HUES6 (cell line): Measurements from ENCODE around the gene RIMS1.
A peak's percentile ranks its signal among the peaks of the same experiment; 100 is the strongest.

Experiments used
- H3K27ac ChIP-seq: 2 replicates; pipeline ENCODE4 v1.7.0; 2013; ENCODE audit warnings: low read depth, mild to moderate bottlenecking, low read length, inconsistent platforms
- H3K27me3 ChIP-seq: 2 replicates; pipeline ENCODE4 v1.6.1; 2013; ENCODE audit warnings: low read length; ENCODE audit not compliant: control insufficient read depth, insufficient read depth
- H3K36me3 ChIP-seq: 2 replicates; pipeline ENCODE4 v1.6.1; 2013; ENCODE audit warnings: low read length; ENCODE audit not compliant: control insufficient read depth, insufficient read depth
- H3K4me1 ChIP-seq: 2 replicates; pipeline ENCODE4 v1.6.1; 2013; ENCODE audit warnings: low read length; ENCODE audit not compliant: control insufficient read depth, insufficient read depth
- H3K4me3 ChIP-seq: 2 replicates; pipeline ENCODE4 v1.5.1; 2013; ENCODE audit warnings: low read depth, low read length
- H3K9ac ChIP-seq: one replicate; pipeline ENCODE4 v1.6.1; 2013; ENCODE audit warnings: mild to moderate bottlenecking, low read length
- H3K9me3 ChIP-seq: 2 replicates; pipeline ENCODE4 v1.6.1; 2013; ENCODE audit warnings: low read depth, low read length; ENCODE audit not compliant: control insufficient read depth, insufficient read depth

Gene RIMS1

GRCh38 chr6:72245565-72245964, 359.2 kb downstream of the RIMS1 start:
- Histone ChIP-seq H3K27ac (peak overlapping the region; percentile 78; the same call in 1 of the 2 replicates), H3K9ac (no peak overlapping the region), H3K4me3 (no peak overlapping the region), H3K4me1 (peaks cover 23% of the 10 kb centered on the region), H3K9me3 (no peaks in the 10 kb centered on the region), H3K36me3 (no peaks in the 10 kb centered on the region), H3K27me3 (no peaks in the 10 kb centered on the region)

GRCh38 chr6:72246926-72247325, 360.6 kb downstream of the RIMS1 start:
- Histone ChIP-seq H3K4me3 (no peak overlapping the region), H3K9me3 (no peaks in the 10 kb centered on the region), H3K9ac (no peak overlapping the region), H3K27ac (peak overlapping the region; percentile 78; the same call in 1 of the 2 replicates), H3K36me3 (no peaks in the 10 kb centered on the region), H3K27me3 (no peaks in the 10 kb centered on the region), H3K4me1 (peaks cover 23% of the 10 kb centered on the region)

DNA sequence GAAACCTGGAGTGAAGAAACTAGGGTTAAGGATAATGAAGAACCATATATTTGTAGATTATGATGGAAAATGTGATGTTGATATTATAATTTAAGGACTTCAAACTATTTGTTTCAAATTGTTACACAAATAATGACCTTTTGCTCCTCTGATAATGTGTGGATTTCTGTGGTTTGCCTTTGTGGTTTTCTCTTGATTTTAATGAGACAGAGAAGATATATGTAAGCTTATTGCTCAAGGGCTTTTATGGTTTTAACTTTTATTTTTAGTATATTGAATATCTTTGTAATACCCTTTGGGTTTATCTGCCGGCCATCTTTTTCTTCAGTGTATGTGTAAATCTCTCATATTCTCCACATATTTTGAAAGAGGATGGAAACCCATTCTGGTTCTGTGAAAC, 362.3 kb downstream of the RIMS1 start:
- no peaks in the 10 kb centered on the region for H3K27me3 ChIP-seq
- H3K9me3 ChIP-seq: no peaks in the 10 kb centered on the region
- H3K4me1 ChIP-seq: peaks cover 18% of the 10 kb centered on the region
- H3K9ac ChIP-seq: no peak overlapping the region
- H3K4me3 ChIP-seq: no peak overlapping the region
- no peak overlapping the region for H3K27ac ChIP-seq
- H3K36me3 ChIP-seq: no peaks in the 10 kb centered on the region

- H3K9me3 ChIP-seq: no peaks in the 10 kb centered on the region
- H3K27ac ChIP-seq: no peak overlapping the region
- no peaks in the 10 kb centered on the region for H3K36me3 ChIP-seq
- H3K4me1 ChIP-seq: peaks cover 10% of the 10 kb centered on the region
- H3K4me3 ChIP-seq: no peak overlapping the region
- H3K9ac ChIP-seq: no peak overlapping the region
- no peaks in the 10 kb centered on the region for H3K27me3 ChIP-seq
Measured at GRCh38 chr6:72250664-72251063, 364.3 kb downstream of the RIMS1 start.

DNA sequence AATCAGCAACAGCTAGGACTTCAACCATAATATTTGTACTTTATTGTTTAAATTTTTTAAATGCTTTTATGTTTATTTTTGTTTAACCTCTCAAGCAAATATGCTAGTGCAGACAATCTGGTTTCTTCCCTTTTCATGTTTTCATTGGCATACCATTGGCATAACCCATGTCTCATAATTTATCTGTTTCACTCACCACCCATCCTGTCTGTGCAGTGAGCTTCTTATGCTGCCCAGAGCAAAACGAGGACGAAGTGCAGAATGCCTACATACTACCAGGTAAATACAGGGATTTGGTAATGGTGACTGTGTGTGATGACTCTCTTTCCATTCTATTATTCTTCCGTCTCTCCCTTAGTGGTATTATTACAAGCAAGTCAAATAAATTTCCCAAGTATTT, 374.1 kb downstream of the RIMS1 start:
- Histone ChIP-seq H3K9me3 (no peaks in the 10 kb centered on the region), H3K27ac (no peak overlapping the region), H3K9ac (no peak overlapping the region), H3K36me3 (no peaks in the 10 kb centered on the region), H3K4me1 (peaks cover 3% of the 10 kb centered on the region; the same call in 1 of the 2 replicates), H3K4me3 (no peak overlapping the region), H3K27me3 (no peaks in the 10 kb centered on the region)

DNA sequence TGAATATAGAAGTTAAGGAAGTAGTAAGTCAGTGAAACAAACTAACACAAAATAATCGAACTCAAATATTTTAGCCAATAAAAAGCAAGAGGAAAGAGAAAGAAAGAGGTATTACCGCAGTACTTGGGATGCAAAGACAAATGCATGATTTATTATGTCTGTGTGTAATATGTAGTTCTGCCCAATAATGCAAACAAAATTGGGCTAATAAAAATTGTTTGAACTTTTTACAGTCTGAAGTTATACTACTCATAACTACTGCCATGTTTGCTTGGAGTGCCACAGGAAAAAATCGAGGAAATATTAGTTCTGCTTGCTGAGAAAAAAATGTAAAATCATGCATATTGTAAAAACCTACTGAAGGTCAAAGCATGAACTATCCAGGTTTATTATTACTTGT, 375.2 kb downstream of the RIMS1 start:
- H3K9ac ChIP-seq: no peak overlapping the region
- H3K9me3 ChIP-seq: no peaks in the 10 kb centered on the region
- no peak overlapping the region for H3K27ac ChIP-seq

GRCh38 chr6:72262254-72262653, 375.9 kb downstream of the RIMS1 start:
- Histone ChIP-seq H3K27me3 (no peaks in the 10 kb centered on the region), H3K4me3 (no peak overlapping the region), H3K9me3 (no peaks in the 10 kb centered on the region), H3K36me3 (no peaks in the 10 kb centered on the region), H3K9ac (no peak overlapping the region), H3K27ac (no peak overlapping the region), H3K4me1 (peaks cover 2% of the 10 kb centered on the region; the same call in 1 of the 2 replicates)

More for the DNA sequence above, 375.2 kb downstream of the RIMS1 start:
- no peak overlapping the region for H3K4me3 ChIP-seq
- peaks cover 3% of the 10 kb centered on the region; the same call in 1 of the 2 replicates for H3K4me1 ChIP-seq
- H3K27me3 ChIP-seq: no peaks in the 10 kb centered on the region
- no peaks in the 10 kb centered on the region for H3K36me3 ChIP-seq

DNA sequence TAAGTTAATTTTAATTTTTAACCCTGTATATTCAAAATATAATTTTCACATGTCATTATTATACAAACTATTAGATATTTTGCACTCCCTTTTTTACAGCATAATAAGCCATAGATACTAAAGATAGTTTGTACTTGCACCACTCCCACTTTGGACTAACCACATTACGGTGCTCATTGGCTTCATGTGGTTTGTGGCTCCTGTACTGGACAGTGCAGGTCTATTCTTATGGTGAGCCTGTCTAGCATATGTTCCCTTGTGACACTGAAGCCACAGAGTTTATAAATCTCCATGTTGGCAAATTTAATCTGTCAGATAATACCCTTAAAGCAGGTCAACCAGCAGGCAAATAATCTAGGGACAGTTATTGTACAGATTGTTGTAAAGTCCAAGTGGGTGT, 381.1 kb downstream of the RIMS1 start:
- Histone ChIP-seq H3K27ac (no peak overlapping the region), H3K36me3 (no peaks in the 10 kb centered on the region), H3K27me3 (no peaks in the 10 kb centered on the region), H3K9me3 (no peaks in the 10 kb centered on the region), H3K4me1 (no peaks in the 10 kb centered on the region), H3K9ac (no peak overlapping the region), H3K4me3 (no peak overlapping the region)

GRCh38 chr6:72271531-72271930, 385.2 kb downstream of the RIMS1 start:
- H3K27me3 ChIP-seq: no peaks in the 10 kb centered on the region
- H3K4me1 ChIP-seq: no peaks in the 10 kb centered on the region
- no peak overlapping the region for H3K9ac ChIP-seq
- no peaks in the 10 kb centered on the region for H3K36me3 ChIP-seq
- no peak overlapping the region for H3K27ac ChIP-seq
- no peaks in the 10 kb centered on the region for H3K9me3 ChIP-seq
- H3K4me3 ChIP-seq: no peak overlapping the region

- H3K27me3 ChIP-seq: no peaks in the 10 kb centered on the region
- no peaks in the 10 kb centered on the region for H3K36me3 ChIP-seq
- H3K4me3 ChIP-seq: no peak overlapping the region
- no peaks in the 10 kb centered on the region for H3K9me3 ChIP-seq
- no peaks in the 10 kb centered on the region for H3K4me1 ChIP-seq
- H3K27ac ChIP-seq: no peak overlapping the region
- no peak overlapping the region for H3K9ac ChIP-seq
Measured at GRCh38 chr6:72272958-72273357, 386.6 kb downstream of the RIMS1 start.

GRCh38 chr6:72275888-72276287, 389.5 kb downstream of the RIMS1 start:
- Histone ChIP-seq H3K27me3 (no peaks in the 10 kb centered on the region), H3K27ac (no peak overlapping the region), H3K4me3 (no peak overlapping the region), H3K9me3 (no peaks in the 10 kb centered on the region), H3K4me1 (no peaks in the 10 kb centered on the region), H3K9ac (no peak overlapping the region), H3K36me3 (no peaks in the 10 kb centered on the region)

DNA sequence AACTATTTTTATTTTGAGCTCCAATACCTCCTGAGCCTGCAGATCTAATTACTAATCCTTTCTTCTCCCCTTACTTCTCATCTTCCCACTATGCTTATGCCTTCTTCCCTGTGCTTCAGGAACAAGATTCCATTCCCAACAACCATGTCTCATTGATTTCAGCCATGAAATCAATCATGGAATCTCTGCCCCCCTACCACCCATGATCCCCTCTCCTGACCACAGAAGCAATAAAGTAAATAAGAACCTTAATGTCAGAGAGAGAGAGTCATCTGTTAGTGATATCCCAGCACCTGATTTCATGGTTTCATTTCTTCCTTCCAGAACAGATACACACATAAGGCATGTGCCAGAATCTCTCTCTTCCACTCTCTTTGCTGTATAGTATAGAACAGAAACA, 395.9 kb downstream of the RIMS1 start:
- no peaks in the 10 kb centered on the region for H3K4me1 ChIP-seq
- no peaks in the 10 kb centered on the region for H3K36me3 ChIP-seq
- no peaks in the 10 kb centered on the region for H3K27me3 ChIP-seq
- H3K4me3 ChIP-seq: no peak overlapping the region
- H3K9ac ChIP-seq: no peak overlapping the region
- no peak overlapping the region for H3K27ac ChIP-seq
- no peaks in the 10 kb centered on the region for H3K9me3 ChIP-seq
